Spleen (tissue), 11 donors: ENCODE results near the gene NUP98. TPM values are rescaled to one million over a fixed set of nuclear protein-coding genes. Genes with fewer than 3 reads are reported as not detected.

Experiments used
- DNase-seq: peaks from one replicate; pipeline ENCODE4 v3.0.0-alpha.2; 2020
- H3K27ac ChIP-seq, 8 donors: fragments of 200-600 bp; sonication (generic) in 7 of 8; 1 replicate in 4 of 8; 2 replicates in 4 of 8; pipeline versions ENCODE4 v1.5.0 to v1.8.0; 2016 to 2021; ENCODE audit warnings: inconsistent platforms in 4 of 8, mild to moderate bottlenecking in 4 of 8, moderate library complexity in 1 of 8
- H3K27me3 ChIP-seq, 7 donors: fragments of 200-600 bp; sonication (generic) in 6 of 7; replicated peaks in 1 of 7; 1 replicate in 4 of 7; 2 replicates in 3 of 7; pipeline versions ENCODE4 v1.5.0 to v1.8.0; 2016 to 2021; ENCODE audit warnings: inconsistent platforms in 3 of 7, mild to moderate bottlenecking in 1 of 7
- H3K36me3 ChIP-seq, 6 donors: fragments of 200-600 bp; sonication (generic) in 5 of 6; 1 replicate in 4 of 6; 2 replicates in 2 of 6; pipeline versions ENCODE4 v1.5.0 to v1.8.0; 2016 to 2021; ENCODE audit warnings: inconsistent platforms in 2 of 6
- H3K4me1 ChIP-seq, 6 donors: fragments of 200-600 bp; sonication (generic) in 5 of 6; 1 replicate in 3 of 6; 2 replicates in 3 of 6; pipeline versions ENCODE4 v1.5.0 to v1.8.0; 2016 to 2021; ENCODE audit warnings: inconsistent platforms in 3 of 6
- H3K4me3 ChIP-seq, 8 donors: fragments of 200-600 bp; sonication (generic) in 7 of 8; 1 replicate in 4 of 8; 2 replicates in 4 of 8; pipeline versions ENCODE4 v1.5.0 to v1.8.0; 2016 to 2021; ENCODE audit warnings: inconsistent platforms in 4 of 8, mild to moderate bottlenecking in 4 of 8, moderate library complexity in 2 of 8
- H3K9me3 ChIP-seq, 8 donors: fragments of 200-600 bp; sonication (generic) in 7 of 8; 1 replicate in 4 of 8; 2 replicates in 4 of 8; pipeline versions ENCODE4 v1.5.0 to v1.8.0; 2016 to 2021; ENCODE audit warnings: inconsistent platforms in 4 of 8
- CTCF ChIP-seq, 11 experiments: fragments of 200-600 bp in 7 of 11; fragments of 450-650 bp in 4 of 11; sonication (generic) in 4 of 11; IDR thresholded peaks in 8 of 11; conservative IDR thresholded peaks in 3 of 11; 1 replicate in 7 of 11; 2 replicates in 4 of 11; pipeline versions ENCODE4 v1.4.0 to v1.8.0; 2016 to 2021; ENCODE audit warnings: antibody characterized with exemption in 11 of 11, inconsistent platforms in 4 of 11, mild to moderate bottlenecking in 1 of 11
- POLR2A ChIP-seq, 3 donors: fragments of 450-650 bp; IDR thresholded peaks; one replicate each; pipeline ENCODE4 v1.5.1; 2017; ENCODE audit warnings: antibody characterized with exemption in 3 of 3, mild to moderate bottlenecking in 1 of 3
- POLR2AphosphoS5 ChIP-seq, 3 donors: sonication (generic); formaldehyde crosslinking; IDR thresholded peaks; one replicate each; pipeline ENCODE4 v1.5.1; 2017; ENCODE audit warnings: antibody characterized with exemption in 3 of 3
- WGBS, 5 donors: extraction: QIAGEN DNeasy Blood & Tissue Kit in 3 of 5; methylation state at CpG; one replicate each; pipeline versions ENCODE4 v1.1.5 to v1.1.7; 2013 to 2018; 5-methylcytosine and 5-hydroxymethylcytosine counted together
- intact Hi-C: fragments of 100-400 bp; cut with DNase I; formaldehyde crosslinking; loops from one replicate; pipeline ENCODE4 v1.15.0; 2023; ENCODE audit warnings: low total_unique reads
- polyA plus RNA-seq, 3 donors: library from polyadenylated mRNA; stranded (reverse); fragments of 200-250 nt; gene quantifications; one replicate each; pipeline ENCODE4 v1.2.1, GENCODE V29; 2013
- total RNA-seq, 7 donors: library from RNA; depleted of rRNA in 3 of 7; stranded (reverse); fragments of >200 nt in 3 of 7; fragmentation: NEBNext Ultra II Directional in 4 of 7; extraction: Animal tissue kit (Norgen Biotek cat#: 25700) in 4 of 7; gene quantifications; one replicate each; pipeline versions ENCODE4 v1.1.0 to v1.2.1, GENCODE V29; 2016 to 2021
- donor health status: healthy with polysubstance abuse.
- donor health status: DM: no; HTN: no; CAD: no; lungs with moderate emphysema.
- donor health status: DM: no; HTN: no; CAD: no.
- donor health status: Bipolar disorder and iron deficiency.
- donor health status: healthy.
- donor health status: DM: no; HTN: no; CAD: no.
- donor health status: DM: yes; HTN: yes; CAD: no.

The NUP98 gene
- total and polyA plus RNA-seq, 10 donors = 12.6 to 171 (median 88.7) TPM

- Histone ChIP-seq H3K4me3 (no peak overlapping the region), H3K27ac (peak overlapping the region in 3 of 8 donors; percentile 21 to 72 (median 69)), H3K4me1 (peaks cover 0 to 13% (median 0%) of the 10 kb centered on the region in 6 donors), H3K27me3 (no peaks in the 10 kb centered on the region), H3K9me3 (peaks cover 0 to 3% (median 0%) of the 10 kb centered on the region in 8 donors), H3K36me3 (peaks cover 9 to 100% (median 93%) of the 10 kb centered on the region in 6 donors)
- intact Hi-C loops = no loop called here
- TF ChIP-seq CTCF (IDR thresholded peaks at IDR 0.05 in 8 of 11, conservative IDR thresholded peaks at IDR 0.05 in 3 of 11) (no peak), POLR2AphosphoS5 (IDR thresholded peaks at IDR 0.05) (no peak), POLR2A (IDR thresholded peaks at IDR 0.05) (no peak)
- whole genome bisulfite sequencing, 5 donors = 89 to 99% (median 94%) methylated on average over 2 of the region's 2 CpGs
- DNase-seq = no peak
Measured at GRCh38 chr11:3722100-3722499, 75.3 kb downstream of the NUP98 start.

GRCh38 chr11:3720997-3721396 lies 76.4 kb downstream of the NUP98 start:
- Histone ChIP-seq H3K36me3 (peaks cover 12 to 100% (median 94%) of the 10 kb centered on the region in 6 donors), H3K27ac (no peak overlapping the region), H3K9me3 (peaks cover 0 to 3% (median 0%) of the 10 kb centered on the region in 8 donors), H3K4me3 (no peak overlapping the region), H3K27me3 (no peaks in the 10 kb centered on the region), H3K4me1 (peaks cover 0 to 13% (median 0%) of the 10 kb centered on the region in 6 donors)
- intact Hi-C loops = no loop called here
- 87 to 94% (median 92%) methylated on average over 2 of the region's 2 CpGs for WGBS, 5 donors
- DNase-seq = no peak
- TF ChIP-seq POLR2AphosphoS5 (IDR thresholded peaks at IDR 0.05) (no peak), POLR2A (IDR thresholded peaks at IDR 0.05) (no peak), CTCF (IDR thresholded peaks at IDR 0.05 in 8 of 11, conservative IDR thresholded peaks at IDR 0.05 in 3 of 11) (no peak)

- H3K36me3 ChIP-seq = peaks cover 16 to 98% (median 87%) of the 10 kb centered on the region in 6 donors
Measured at GRCh38 chr11:3712274-3712673, 85.1 kb downstream of the NUP98 start.

More at GRCh38 chr11:3712274-3712673, 85.1 kb downstream of the NUP98 start:
- DNase-seq = no peak
- TF ChIP-seq POLR2A (IDR thresholded peaks at IDR 0.05) = no peak
- no peak for TF ChIP-seq CTCF (IDR thresholded peaks at IDR 0.05 in 8 of 11, conservative IDR thresholded peaks at IDR 0.05 in 3 of 11)
- TF ChIP-seq POLR2AphosphoS5 (IDR thresholded peaks at IDR 0.05) = no peak
- Histone ChIP-seq H3K4me1 (peaks cover 0 to 5% (median 0%) of the 10 kb centered on the region in 6 donors), H3K27ac (no peak overlapping the region), H3K9me3 (no peaks in the 10 kb centered on the region), H3K4me3 (no peak overlapping the region), H3K27me3 (no peaks in the 10 kb centered on the region)
- 93 to 96% (median 94%) methylated on average over 6 of the region's 6 CpGs for WGBS, 5 donors
- intact Hi-C loops = loop anchor here (10.0 kb wide), 1 partner anchor 63 kb away; no protein-coding TSS in a partner anchor
